K562 treated with DMSO at 1 percent for 12 hours (cell line): ENCODE measurements around the gene SLAMF9. TPM values are rescaled to one million over a fixed set of nuclear protein-coding genes. Genes with fewer than 3 reads are reported as not detected.

Experiments
- total RNA-seq: library from RNA; unstranded; fragments of 300-600 nt; gene quantifications from 2 replicates; pipeline ENCODE4 v1.2.3, GENCODE V29; 2022; ENCODE audit not compliant: insufficient read depth

SLAMF9 gene
- not detected in 2 replicates for total RNA-seq

GRCh38 chr1:159953536-159954515 lies at the start of gene SLAMF9:
Gene SLAMF9, minus strand, starts transcription at chr1:159954237. Its CDS starts 100 bp downstream, at chr1:159954137.

DNA sequence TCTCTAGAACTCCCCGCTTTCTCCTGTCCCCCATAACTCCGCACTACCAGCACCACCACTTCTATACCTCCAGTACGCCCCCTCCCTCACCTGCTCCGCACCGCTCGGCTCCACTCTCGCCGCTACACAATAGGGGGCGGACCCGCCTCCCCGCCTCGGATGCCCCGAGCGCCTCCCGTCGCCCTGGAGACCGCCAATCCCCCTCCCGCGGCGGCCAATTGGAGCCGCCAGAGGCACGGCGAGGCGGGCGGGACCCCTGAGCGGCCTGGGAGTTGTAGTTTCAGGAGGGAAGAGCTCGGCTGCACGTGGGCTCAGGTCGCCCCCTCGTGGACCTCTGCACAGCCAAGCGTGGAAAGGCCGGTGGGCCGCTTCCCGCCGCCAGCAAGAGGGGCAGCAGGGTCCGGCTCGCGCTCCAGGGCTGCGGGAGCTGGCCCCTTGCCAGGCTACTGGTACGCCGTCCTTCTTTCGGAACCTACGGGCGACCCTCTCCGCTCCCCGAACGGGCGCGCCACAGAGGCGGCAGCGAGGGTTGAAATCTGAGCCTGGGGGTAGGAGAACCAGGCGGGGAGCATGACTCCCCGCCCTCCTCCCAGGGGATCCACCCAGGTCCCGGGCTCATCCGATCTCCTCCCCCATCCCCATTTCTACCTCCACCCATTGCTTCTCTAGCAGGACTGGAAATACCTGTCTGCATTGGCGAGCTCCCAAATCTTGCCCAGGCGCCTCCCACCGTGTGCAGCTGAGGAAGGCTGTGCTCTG lies 8.4 kb downstream of the SLAMF9 start, which contains the start of gene IGSF9:
Gene IGSF9, minus strand, starts transcription at position 131 of the 759 bp plus-strand sequence. CDS start 2,159 bp downstream, outside the sequence.

DNA sequence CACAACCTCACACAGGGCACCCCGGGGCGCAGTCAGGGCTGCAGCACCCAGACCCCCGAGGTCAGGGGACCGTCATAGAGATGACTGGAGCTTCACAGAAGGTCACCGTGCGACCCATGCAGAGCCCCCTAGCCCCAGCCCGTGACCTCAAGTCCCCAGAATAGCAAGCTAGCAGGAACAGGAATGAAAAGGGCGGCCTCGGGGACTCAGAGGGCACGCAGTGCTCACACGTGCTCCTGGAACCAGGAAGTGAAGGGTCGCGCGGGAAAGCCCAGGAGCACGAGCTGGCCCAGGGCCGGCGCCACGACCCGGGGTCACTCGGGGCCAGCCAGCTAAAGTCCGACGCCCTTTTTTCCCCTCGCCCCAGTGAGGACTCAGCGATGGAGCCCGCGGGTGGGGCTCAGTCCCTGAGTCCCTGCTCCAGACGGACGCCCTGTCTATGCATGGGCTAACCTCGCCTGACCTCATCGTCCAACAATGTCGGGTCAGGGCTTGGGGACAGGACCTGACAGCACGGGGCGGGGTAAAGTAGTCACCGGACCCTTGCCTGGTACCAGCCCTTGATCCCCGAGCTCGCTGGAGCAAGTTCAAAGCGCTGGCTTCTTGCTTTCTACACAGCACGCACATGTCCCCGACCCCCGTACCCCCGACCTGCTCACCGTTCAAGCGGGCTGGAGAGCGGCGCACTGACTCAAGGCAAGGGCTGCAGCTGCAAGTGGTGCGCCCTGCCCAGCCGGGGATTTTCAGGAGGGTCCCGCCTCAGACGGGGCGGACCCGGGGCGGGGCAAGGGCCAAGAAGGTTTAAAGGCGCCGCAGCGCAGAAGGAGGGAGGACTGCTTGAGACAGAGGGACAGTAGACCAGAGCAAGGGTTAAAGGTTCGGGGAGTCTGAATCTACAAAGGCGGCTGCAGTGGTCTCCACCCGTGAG lies 29.0 kb downstream of the SLAMF9 start, which contains the start of gene TAGLN2:
Gene TAGLN2, minus strand, starts transcription at position 717 of the 928 bp plus-strand sequence. CDS start 4,998 bp downstream, outside the sequence.

Other genes starting within 250 kb of the SLAMF9 start
- not detected in 2 replicates for gene CRP, start 239.6 kb downstream of the SLAMF9 start, total RNA-seq
- 43.1 and 84.7 TPM in 2 replicates for gene DUSP23, start 173.3 kb downstream of the SLAMF9 start, total RNA-seq
- not detected in 2 replicates for gene FCRL6, start 151.9 kb downstream of the SLAMF9 start, total RNA-seq
- gene SLAMF8, start 127.4 kb downstream of the SLAMF9 start, total RNA-seq = not detected in 2 replicates
- gene VSIG8, start 91.6 kb downstream of the SLAMF9 start, total RNA-seq = not detected in 2 replicates
- gene CFAP45, start 54.1 kb downstream of the SLAMF9 start, total RNA-seq = 0.77 TPM in 1 of 2 replicates, not detected in the other
- 369 and 386 TPM in 2 replicates for gene TAGLN2, start 28.7 kb downstream of the SLAMF9 start, total RNA-seq
- gene IGSF9, start 8.6 kb downstream of the SLAMF9 start, total RNA-seq = not detected in 2 replicates
- gene PIGM, start 77.8 kb upstream of the SLAMF9 start, total RNA-seq = 1.6 and 3.5 TPM in 2 replicates
- not detected in 2 replicates for gene KCNJ10, start 115.9 kb upstream of the SLAMF9 start, total RNA-seq
- gene KCNJ9, start 127.3 kb upstream of the SLAMF9 start, total RNA-seq = not detected in 2 replicates
- gene IGSF8, start 144.4 kb upstream of the SLAMF9 start, total RNA-seq = 20.7 and 21.0 TPM in 2 replicates
- gene ATP1A2, start 161.5 kb upstream of the SLAMF9 start, total RNA-seq = not detected in 2 replicates
- not detected in 2 replicates for gene ATP1A4, start 197.4 kb upstream of the SLAMF9 start, total RNA-seq
- 0.46 and 0.50 TPM in 2 replicates for gene CASQ1, start 236.3 kb upstream of the SLAMF9 start, total RNA-seq